GM18907 (cell line): ENCODE results near the gene CASS4.
"Not testable (repeated sequence)": the region's sequence is repeated elsewhere in the genome, so short reads cannot be mapped to it uniquely, and the experiment has no call there.

Source experiments
- ATAC-seq: cut with Tn5 transposase; IDR thresholded peaks from one replicate; pipeline ENCODE4 v1.9.1; 2021; ENCODE audit warnings: mild to moderate bottlenecking, moderate library complexity; ENCODE audit not compliant: unreplicated experiment

CASS4 gene

DNA sequence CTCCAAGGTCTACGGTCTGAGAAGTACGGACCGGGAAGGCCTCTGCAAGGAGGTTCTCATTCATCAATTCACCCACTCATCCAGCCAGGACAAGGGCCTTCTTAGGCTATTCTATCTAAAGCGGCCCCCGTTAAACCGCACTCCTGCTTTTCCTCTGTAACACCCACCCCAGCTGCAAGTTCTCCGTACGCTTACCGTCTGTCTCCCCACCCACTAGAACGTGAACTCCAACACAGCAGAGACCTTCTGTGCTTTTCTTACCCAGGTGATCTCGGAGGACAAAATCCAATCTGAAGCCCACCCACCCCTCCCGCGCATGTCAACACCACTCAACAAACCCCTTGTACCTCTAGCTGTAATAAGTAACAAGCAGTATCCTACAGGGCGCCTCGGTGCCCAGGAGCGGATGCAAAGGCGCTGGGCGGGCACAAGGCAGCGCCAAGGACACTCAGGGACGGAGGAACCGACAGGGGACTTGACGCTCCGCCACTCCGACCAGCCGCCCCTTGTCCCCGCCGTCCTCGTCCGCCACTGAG is 20.4 kb upstream of the CASS4 start:
- ATAC-seq, result peak; percentile 41

- peak; percentile 95 for ATAC-seq
These were observed 19.8 kb upstream of the CASS4 start, which contains the start of the genes AURKA and CSTF1 for GRCh38 chr20:56392132-56392880. Gene AURKA, minus strand, starts transcription at chr20:56392215. Its CDS starts 4,018 bp downstream, at chr20:56388197. Gene CSTF1, plus strand, starts transcription at chr20:56392645. Its CDS starts 2,908 bp downstream, at chr20:56395553.

DNA sequence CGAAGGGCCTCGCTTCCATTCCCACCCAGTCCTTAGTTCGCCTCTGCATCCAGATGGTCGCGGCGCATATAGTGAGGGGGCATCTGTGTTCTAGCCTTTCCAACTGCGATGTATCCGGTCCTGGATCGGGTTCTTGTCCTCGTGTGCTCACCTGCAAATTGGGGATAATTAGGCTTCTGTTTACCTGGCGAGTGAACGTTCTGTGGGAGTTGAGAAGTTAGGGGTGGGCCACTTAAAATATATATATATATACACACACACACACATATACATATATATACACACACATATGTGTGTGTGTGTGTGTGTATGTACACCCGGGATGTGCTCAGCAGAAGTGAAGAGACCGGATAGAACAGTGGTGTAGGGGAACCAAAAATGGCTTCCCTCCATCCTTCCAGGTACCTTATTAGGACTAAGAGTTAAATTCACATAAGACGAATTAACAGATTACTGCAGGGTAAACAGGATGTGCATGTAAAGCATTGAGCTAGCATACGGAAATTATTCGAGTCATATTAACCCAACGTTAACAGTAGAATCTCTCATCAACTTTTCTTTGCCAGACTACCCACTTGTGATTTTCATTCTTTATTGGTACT is 19.1 kb upstream of the CASS4 start:
- ATAC-seq, result no peak

GRCh38 chr20:56393653-56394052 is 18.4 kb upstream of the CASS4 start:
- no peak for ATAC-seq

- no peak for ATAC-seq
These were observed 16.9 kb upstream of the CASS4 start for GRCh38 chr20:56395166-56395565.

DNA sequence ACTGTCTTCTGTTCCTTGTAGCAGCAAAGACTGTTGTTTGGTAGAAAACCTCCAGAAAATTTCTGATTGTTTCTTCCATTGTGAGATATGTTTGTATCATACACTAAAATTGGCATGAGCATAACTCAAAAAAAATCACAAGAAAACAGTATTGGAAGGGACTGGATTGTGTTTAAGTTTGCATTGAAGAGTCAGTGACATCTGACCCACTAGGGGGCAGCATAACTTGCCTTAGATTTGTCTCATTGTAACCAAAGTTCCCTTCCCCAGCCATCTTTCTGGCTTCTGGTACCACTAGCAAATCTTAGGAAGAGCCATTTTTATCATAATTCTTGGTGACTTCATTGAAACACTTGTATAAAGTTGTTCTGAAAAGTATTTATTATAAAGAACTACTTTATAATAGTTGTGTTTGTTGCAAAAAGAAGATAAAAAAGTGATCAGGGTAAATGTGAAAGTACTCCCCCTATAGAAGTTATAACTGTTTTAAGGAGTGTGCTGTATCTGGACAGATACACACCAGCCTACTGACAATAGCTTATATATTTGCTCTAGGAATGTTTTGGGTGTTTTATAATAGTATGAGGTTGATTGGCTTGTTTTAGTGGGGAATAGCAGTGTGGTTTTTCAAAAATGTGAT is 11.9 kb upstream of the CASS4 start:
- peak; percentile 71 for ATAC-seq

DNA sequence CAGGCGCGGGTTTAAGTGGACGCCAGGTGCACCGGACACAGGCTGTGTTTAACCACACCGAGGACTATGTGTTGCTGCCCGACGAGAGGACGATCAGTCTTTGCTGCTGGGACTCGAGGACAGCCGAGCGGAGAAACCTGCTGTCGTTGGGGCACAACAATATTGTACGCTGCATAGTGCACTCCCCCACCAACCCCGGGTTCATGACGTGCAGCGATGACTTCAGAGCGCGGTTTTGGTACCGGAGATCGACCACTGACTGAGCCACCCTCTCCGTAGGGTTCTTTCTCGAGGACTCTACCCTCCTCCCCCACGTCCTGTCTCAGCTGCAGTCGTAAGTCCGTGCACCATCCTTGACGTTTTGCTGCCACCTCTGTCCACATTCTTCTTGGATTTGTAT is 8.6 kb upstream of the CASS4 start:
- no peak for ATAC-seq

DNA sequence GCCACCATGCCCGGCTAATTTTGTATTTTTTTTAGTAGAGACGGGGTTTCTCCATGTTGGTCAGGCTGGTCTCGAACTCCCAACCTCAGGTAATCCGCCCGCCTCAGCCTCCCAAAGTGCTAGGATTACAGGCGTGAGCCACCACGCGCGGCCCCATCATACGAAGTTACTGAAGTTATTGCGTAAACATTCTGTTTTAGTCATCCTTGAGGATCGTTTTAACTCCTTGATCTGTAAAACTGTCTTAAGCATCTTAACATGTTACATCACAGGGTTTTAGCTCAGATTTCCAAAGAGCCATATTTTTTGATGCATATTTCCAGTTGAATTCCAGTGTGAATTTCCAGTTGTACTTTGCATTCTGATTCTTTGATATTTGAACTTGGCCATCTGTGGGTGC is 6.7 kb upstream of the CASS4 start:
- not testable (repeated sequence) for ATAC-seq

- no peak for ATAC-seq
These were observed 5.2 kb upstream of the CASS4 start for GRCh38 chr20:56406910-56407309.

GRCh38 chr20:56409521-56409920 is 2.5 kb upstream of the CASS4 start:
- no peak for ATAC-seq

GRCh38 chr20:56409956-56410355 is 2.1 kb upstream of the CASS4 start:
- ATAC-seq, result no peak

- ATAC-seq, result not testable (repeated sequence)
These were observed 773 bp upstream of the CASS4 start for GRCh38 chr20:56411287-56411686.

DNA sequence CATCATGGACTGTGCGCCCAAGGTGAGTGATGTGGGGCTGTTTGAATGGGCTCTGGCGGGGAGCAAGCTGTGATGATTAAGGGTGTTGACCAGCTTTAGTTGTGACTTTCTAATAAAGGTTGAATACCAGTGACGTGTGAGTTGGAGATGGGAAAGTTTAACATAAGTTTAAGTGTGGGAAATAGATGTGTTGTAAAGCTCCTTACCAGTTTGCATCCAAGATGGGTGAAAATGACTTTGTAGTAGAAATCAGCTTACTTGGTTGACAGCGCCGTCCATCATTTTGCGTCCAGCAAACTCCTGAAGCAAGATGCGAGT is 372 bp downstream of the CASS4 start:
- ATAC-seq, result no peak

DNA sequence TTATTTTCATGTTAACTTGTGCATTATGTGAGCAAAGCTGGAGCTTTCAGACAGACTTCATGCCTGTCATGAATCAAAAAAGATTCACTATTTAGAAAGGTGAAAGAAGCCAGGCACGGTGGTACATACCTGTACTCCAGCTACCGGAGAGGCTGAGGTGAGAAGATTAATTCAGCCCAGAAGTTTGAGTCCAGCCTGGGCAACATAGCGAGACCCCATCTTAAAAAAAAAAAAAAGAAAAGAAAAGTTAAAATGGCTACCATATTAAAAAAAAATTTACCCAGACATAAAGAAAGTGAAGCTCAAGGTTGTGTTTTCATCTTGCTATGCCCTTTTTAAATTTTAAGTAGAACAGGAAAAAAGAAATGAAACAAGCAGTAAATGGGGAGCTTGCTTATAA is 889 bp downstream of the CASS4 start:
- no peak for ATAC-seq

- no peak for ATAC-seq
These were observed 3.0 kb downstream of the CASS4 start for GRCh38 chr20:56414842-56415765.

DNA sequence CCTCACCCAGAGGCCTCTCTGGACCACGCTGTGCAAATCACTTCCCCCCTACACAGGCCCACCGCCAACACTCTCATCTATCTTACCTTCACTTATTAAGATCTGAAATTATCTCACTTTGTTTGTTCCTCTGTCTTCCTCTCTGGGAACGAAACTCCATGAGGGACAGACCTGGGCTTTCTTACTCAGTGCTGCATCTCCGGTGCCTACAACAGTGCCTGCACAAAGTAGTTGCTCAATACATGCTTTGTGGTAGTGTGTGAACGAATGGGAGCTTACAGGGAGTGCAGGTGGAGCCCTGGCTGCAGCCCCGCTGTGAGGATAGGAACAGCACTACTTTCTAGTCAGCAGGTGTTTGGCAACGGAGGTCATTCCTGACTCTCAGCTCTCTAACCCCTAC is 5.3 kb downstream of the CASS4 start:
- ATAC-seq, result no peak

DNA sequence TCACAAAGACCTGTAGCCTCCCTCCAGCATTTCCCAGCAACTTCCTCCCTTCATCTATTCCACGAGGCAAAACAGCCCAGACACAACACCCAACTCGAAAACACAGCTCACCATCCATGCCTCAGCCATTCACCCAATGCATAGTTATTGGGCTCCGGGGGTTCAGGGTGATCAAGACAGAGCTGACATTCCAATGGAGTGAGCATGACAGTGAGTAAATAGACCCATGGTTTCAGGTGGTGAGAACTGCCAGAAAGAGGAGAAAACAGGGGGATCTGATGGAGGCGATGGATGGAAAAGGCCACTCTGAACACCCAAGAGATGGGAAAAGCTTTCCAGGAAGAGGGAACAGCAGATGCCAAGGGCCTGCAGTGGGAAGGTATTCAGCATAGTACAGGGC is 5.9 kb downstream of the CASS4 start:
- ATAC-seq, result no peak

GRCh38 chr20:56418385-56418861 is 6.4 kb downstream of the CASS4 start:
- ATAC-seq, result no peak

GRCh38 chr20:56420028-56420427 is 8.0 kb downstream of the CASS4 start:
- ATAC-seq, result no peak

DNA sequence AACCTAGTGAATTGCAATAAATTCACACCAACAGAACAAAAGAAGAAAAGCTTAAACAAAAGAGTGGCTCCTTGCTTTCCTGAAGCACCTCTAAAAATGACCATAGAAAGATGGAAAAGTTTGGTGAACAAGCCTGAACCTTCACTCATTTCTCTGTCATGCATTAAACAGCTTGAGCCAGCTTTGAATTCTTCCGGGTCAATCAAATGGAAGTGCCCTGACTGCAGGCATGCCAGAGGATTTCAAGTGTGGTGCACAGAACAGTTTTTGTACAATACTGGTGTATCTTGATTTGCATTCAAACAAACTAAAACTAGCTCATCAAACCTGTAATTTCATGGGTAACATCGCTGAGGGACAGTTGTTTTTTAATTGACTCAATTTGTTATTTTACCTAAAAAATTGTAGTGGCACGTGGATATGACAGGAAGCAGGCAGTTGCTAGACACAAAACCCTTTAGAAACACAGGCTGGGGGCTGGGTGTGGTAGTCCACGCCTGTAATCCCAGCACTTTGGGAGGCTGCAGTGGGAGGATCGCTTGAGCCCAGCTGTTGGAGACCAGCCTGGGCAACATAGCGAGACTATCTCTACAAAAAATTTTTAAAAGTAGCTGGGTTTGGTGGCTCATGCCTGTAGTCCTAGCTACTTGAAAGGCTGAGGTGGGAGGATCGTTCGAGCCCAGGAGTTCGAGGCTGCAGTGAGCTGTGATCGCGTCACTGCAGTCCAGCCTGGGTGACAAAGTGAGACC is 9.1 kb downstream of the CASS4 start:
- no peak for ATAC-seq
